Measurements from ENCODE around the gene PHC2. TPM values are rescaled to one million over a fixed set of nuclear protein-coding genes. Genes with fewer than 3 reads are reported as not detected.

PHC2 gene
- total and polyA plus RNA-seq, 7 experiments from 2014 or later, result 10.0 to 45.5 (median 35.0) TPM

- Histone ChIP-seq H3K27me3 (ENCODE audit: control insufficient read depth in 2 of 2, insufficient read depth in 2 of 2, low read length in 2 of 2) (no peaks in the 10 kb centered on the region), H3K4me1 (ENCODE audit: control insufficient read depth in 2 of 2, insufficient read depth in 2 of 2, low read length in 2 of 2) (no peaks in the 10 kb centered on the region), H3K9me3 (ENCODE audit: control insufficient read depth in 2 of 3, low read length in 3 of 3) (no peaks in the 10 kb centered on the region), H3K36me3 (ENCODE audit: control insufficient read depth in 2 of 3, insufficient read depth in 3 of 3, low read length in 3 of 3) (no peaks in the 10 kb centered on the region), H3K27ac (ENCODE audit: low read depth, low read length) (no peak overlapping the region), H3K4me3 (ENCODE audit: low read length) (no peak overlapping the region)
- intact Hi-C loops (cut with micrococcal nuclease), result no loop called here
- H3K9me3 Mint-ChIP-seq, result no peaks in the 10 kb centered on the region
- ChIA-PET CTCF (interaction anchor here (0.7 kb wide), 1 partner anchor 65 kb away, joined by 3 read pairs; no protein-coding TSS in a partner anchor), POLR2A (interaction anchor here (1.5 kb wide), 1 partner anchor 10 kb away, joined by 4 read pairs; no protein-coding TSS in a partner anchor)
- DNase-seq (no peak), ATAC-seq (no peak)
- peaks cover 0 to 9% (median 0%) of the 10 kb centered on the region in 7 donors for H3K4me1 Mint-ChIP-seq
- no peaks in the 10 kb centered on the region for H3K36me3 Mint-ChIP-seq
- no peak overlapping the region for H3K27ac Mint-ChIP-seq
- H3K4me3 Mint-ChIP-seq, result no peak overlapping the region
- peaks cover 0 to 3% (median 0%) of the 10 kb centered on the region in 5 donors for H3K27me3 Mint-ChIP-seq
Measured at GRCh38 chr1:33359931-33360330, 71.0 kb downstream of the PHC2 start.

GRCh38 chr1:33358795-33359503 is 71.9 kb downstream of the PHC2 start:
- H3K36me3 Mint-ChIP-seq, result no peaks in the 10 kb centered on the region
- intact Hi-C loops (cut with micrococcal nuclease), result no loop called here
- DNase-seq (no peak), ATAC-seq (no peak)
- peaks cover 0 to 2% (median 0%) of the 10 kb centered on the region in 5 donors for H3K27me3 Mint-ChIP-seq
- Histone ChIP-seq H3K4me1 (ENCODE audit: control insufficient read depth in 2 of 2, insufficient read depth in 2 of 2, low read length in 2 of 2) (no peaks in the 10 kb centered on the region), H3K9me3 (ENCODE audit: control insufficient read depth in 2 of 3, low read length in 3 of 3) (no peaks in the 10 kb centered on the region), H3K27me3 (ENCODE audit: control insufficient read depth in 2 of 2, insufficient read depth in 2 of 2, low read length in 2 of 2) (no peaks in the 10 kb centered on the region), H3K27ac (ENCODE audit: low read depth, low read length) (no peak overlapping the region), H3K4me3 (ENCODE audit: low read length) (no peak overlapping the region), H3K36me3 (ENCODE audit: control insufficient read depth in 2 of 3, insufficient read depth in 3 of 3, low read length in 3 of 3) (no peaks in the 10 kb centered on the region)
- H3K27ac Mint-ChIP-seq, result no peak overlapping the region
- peaks cover 0 to 9% (median 0%) of the 10 kb centered on the region in 7 donors for H3K4me1 Mint-ChIP-seq
- POLR2A ChIA-PET, result no interaction called here
- CTCF ChIA-PET, result no interaction called here
- no peaks in the 10 kb centered on the region for H3K9me3 Mint-ChIP-seq
- H3K4me3 Mint-ChIP-seq, result no peak overlapping the region

- ChIA-PET CTCF (no interaction called here), POLR2A (interaction anchor here (0.6 kb wide), 1 partner anchor 91 kb away, joined by 3 read pairs; no protein-coding TSS in a partner anchor)
- Histone ChIP-seq H3K27ac (ENCODE audit: low read depth, low read length) (no peak overlapping the region), H3K36me3 (ENCODE audit: control insufficient read depth in 2 of 3, insufficient read depth in 3 of 3, low read length in 3 of 3) (no peaks in the 10 kb centered on the region), H3K27me3 (ENCODE audit: control insufficient read depth in 2 of 2, insufficient read depth in 2 of 2, low read length in 2 of 2) (no peaks in the 10 kb centered on the region), H3K4me1 (ENCODE audit: control insufficient read depth in 2 of 2, insufficient read depth in 2 of 2, low read length in 2 of 2) (no peaks in the 10 kb centered on the region), H3K9me3 (ENCODE audit: control insufficient read depth in 2 of 3, low read length in 3 of 3) (no peaks in the 10 kb centered on the region), H3K4me3 (ENCODE audit: low read length) (no peak overlapping the region)
- ATAC-seq (no peak), DNase-seq (no peak)
- Mint-ChIP-seq H3K27ac (peak overlapping the region in 1 of 9 donors; percentile 27), H3K9me3 (no peaks in the 10 kb centered on the region), H3K36me3 (no peaks in the 10 kb centered on the region), H3K27me3 (peaks cover 0 to 2% (median 0%) of the 10 kb centered on the region in 5 donors), H3K4me1 (peaks cover 0 to 9% (median 0%) of the 10 kb centered on the region in 7 donors), H3K4me3 (no peak overlapping the region)
- intact Hi-C loops (cut with micrococcal nuclease), result no loop called here
Measured at GRCh38 chr1:33358114-33358794, 72.6 kb downstream of the PHC2 start.

GRCh38 chr1:33357099-33357498 is 73.8 kb downstream of the PHC2 start:
- no peaks in the 10 kb centered on the region for H3K27me3 ChIP-seq (ENCODE audit: control insufficient read depth in 2 of 2, insufficient read depth in 2 of 2, low read length in 2 of 2)
- peaks cover 0 to 2% (median 0%) of the 10 kb centered on the region in 5 donors for H3K27me3 Mint-ChIP-seq
- no peak for ATAC-seq
- ChIA-PET POLR2A (no interaction called here), CTCF (no interaction called here)
- H3K9me3 Mint-ChIP-seq, result no peaks in the 10 kb centered on the region
- no peaks in the 10 kb centered on the region for H3K4me1 ChIP-seq (ENCODE audit: control insufficient read depth in 2 of 2, insufficient read depth in 2 of 2, low read length in 2 of 2)
- H3K27ac Mint-ChIP-seq, result no peak overlapping the region
- intact Hi-C loops (cut with micrococcal nuclease), result no loop called here
- no peak overlapping the region for H3K27ac ChIP-seq (ENCODE audit: low read depth, low read length)
- no peaks in the 10 kb centered on the region for H3K9me3 ChIP-seq (ENCODE audit: control insufficient read depth in 2 of 3, low read length in 3 of 3)
- no peaks in the 10 kb centered on the region for H3K36me3 ChIP-seq (ENCODE audit: control insufficient read depth in 2 of 3, insufficient read depth in 3 of 3, low read length in 3 of 3)
- no peaks in the 10 kb centered on the region for H3K36me3 Mint-ChIP-seq
- H3K4me3 Mint-ChIP-seq, result no peak overlapping the region
- H3K4me3 ChIP-seq (ENCODE audit: low read length), result no peak overlapping the region
- no peak for DNase-seq
- H3K4me1 Mint-ChIP-seq, result peaks cover 0 to 9% (median 0%) of the 10 kb centered on the region in 7 donors

- peaks cover 9 to 15% (median 11%) of the 10 kb centered on the region in 7 donors for H3K4me1 Mint-ChIP-seq
- Histone ChIP-seq H3K4me3 (ENCODE audit: low read length) (no peak overlapping the region), H3K9me3 (ENCODE audit: control insufficient read depth in 2 of 3, low read length in 3 of 3) (no peaks in the 10 kb centered on the region), H3K36me3 (ENCODE audit: control insufficient read depth in 2 of 3, insufficient read depth in 3 of 3, low read length in 3 of 3) (no peaks in the 10 kb centered on the region), H3K27ac (ENCODE audit: low read depth, low read length) (no peak overlapping the region), H3K27me3 (ENCODE audit: control insufficient read depth in 2 of 2, insufficient read depth in 2 of 2, low read length in 2 of 2) (no peaks in the 10 kb centered on the region), H3K4me1 (ENCODE audit: control insufficient read depth in 2 of 2, insufficient read depth in 2 of 2, low read length in 2 of 2) (peaks cover 0 to 5% of the 10 kb centered on the region in 2 donors)
- H3K27me3 Mint-ChIP-seq, result peaks cover 0 to 9% (median 0%) of the 10 kb centered on the region in 5 donors
- ATAC-seq (no peak), DNase-seq (no peak)
- no peak overlapping the region for H3K4me3 Mint-ChIP-seq
- H3K36me3 Mint-ChIP-seq, result no peaks in the 10 kb centered on the region
- ChIA-PET CTCF (interaction anchor here (0.6 kb wide), 1 partner anchor 12 kb away, joined by 3 read pairs; no protein-coding TSS in a partner anchor), POLR2A (interaction anchor here (1.1 kb wide), 1 partner anchor 102 kb away, joined by 3 read pairs; no protein-coding TSS in a partner anchor)
- no peak overlapping the region for H3K27ac Mint-ChIP-seq
- intact Hi-C loops (cut with micrococcal nuclease), result loop anchor here in 1 of 2 donors (5.0 kb wide), 2 partner anchors 58 to 117 kb away; partner anchors contain the start of gene ZSCAN20
- H3K9me3 Mint-ChIP-seq, result no peaks in the 10 kb centered on the region
Measured at GRCh38 chr1:33354707-33355316, 76.1 kb downstream of the PHC2 start.

GRCh38 chr1:33353531-33353930 is 77.4 kb downstream of the PHC2 start:
- Histone ChIP-seq H3K27me3 (ENCODE audit: control insufficient read depth in 2 of 2, insufficient read depth in 2 of 2, low read length in 2 of 2) (no peaks in the 10 kb centered on the region), H3K4me3 (ENCODE audit: low read length) (no peak overlapping the region), H3K4me1 (ENCODE audit: control insufficient read depth in 2 of 2, insufficient read depth in 2 of 2, low read length in 2 of 2) (peaks cover 2 to 5% of the 10 kb centered on the region in 2 donors), H3K27ac (ENCODE audit: low read depth, low read length) (no peak overlapping the region), H3K9me3 (ENCODE audit: control insufficient read depth in 2 of 3, low read length in 3 of 3) (no peaks in the 10 kb centered on the region), H3K36me3 (ENCODE audit: control insufficient read depth in 2 of 3, insufficient read depth in 3 of 3, low read length in 3 of 3) (no peaks in the 10 kb centered on the region)
- ATAC-seq (no peak), DNase-seq (no peak)
- Mint-ChIP-seq H3K4me3 (no peak overlapping the region), H3K9me3 (no peaks in the 10 kb centered on the region), H3K36me3 (peaks cover 0 to 1% (median 0%) of the 10 kb centered on the region in 5 donors), H3K27me3 (peaks cover 0 to 9% (median 0%) of the 10 kb centered on the region in 5 donors), H3K4me1 (peaks cover 13 to 18% (median 16%) of the 10 kb centered on the region in 7 donors), H3K27ac (no peak overlapping the region)
- POLR2A ChIA-PET, result no interaction called here
- intact Hi-C loops (cut with micrococcal nuclease), result loop anchor here in 1 of 2 donors (5.0 kb wide), 2 partner anchors 56 to 119 kb away; partner anchors contain the start of gene ZSCAN20
- CTCF ChIA-PET, result no interaction called here

All from naive thymus-derived CD4-positive, alpha-beta T cell (primary cell).